Hippocampal formation (tissue), 2 donors: Measurements from ENCODE around the gene HES4.
"Not testable (repeated sequence)": the region's sequence is repeated elsewhere in the genome, so short reads cannot be mapped to it uniquely, and the experiment has no call there.

ENCODE experiments used
- DNase-seq, 2 donors: peaks; one replicate each; lab custom pipeline; 2025; lab: John Stamatoyannopoulos, UW

Gene HES4

GRCh38 chr1:1033731-1034438 is 34.0 kb upstream of the HES4 start:
- DNase-seq: no peak

GRCh38 chr1:1033009-1033587 is 33.2 kb upstream of the HES4 start:
- DNase-seq: peak; percentile 73 to 76

GRCh38 chr1:1032424-1032823 is 32.5 kb upstream of the HES4 start:
- no peak for DNase-seq

GRCh38 chr1:1031659-1032235 is 31.9 kb upstream of the HES4 start:
- DNase-seq: no peak

GRCh38 chr1:1030867-1031658 is 31.2 kb upstream of the HES4 start:
- not testable (repeated sequence) for DNase-seq

GRCh38 chr1:1027791-1028190 is 27.9 kb upstream of the HES4 start:
- no peak for DNase-seq

- DNase-seq: no peak
These were observed 26.9 kb upstream of the HES4 start for GRCh38 chr1:1026599-1027413.

GRCh38 chr1:1025730-1026129 is 25.8 kb upstream of the HES4 start:
- DNase-seq: no peak

- DNase-seq: peak in 1 of 2 donors; percentile 38
These were observed 25.1 kb upstream of the HES4 start for GRCh38 chr1:1024771-1025699.

GRCh38 chr1:1024149-1024770 is 24.4 kb upstream of the HES4 start:
- DNase-seq: no peak

GRCh38 chr1:1023700-1024099 is 23.8 kb upstream of the HES4 start:
- DNase-seq: no peak

- no peak for DNase-seq
These were observed 22.6 kb upstream of the HES4 start for GRCh38 chr1:1022302-1023009.

- DNase-seq: no peak
These were observed 22.0 kb upstream of the HES4 start for GRCh38 chr1:1021920-1022259.

- DNase-seq: peak in 1 of 2 donors; percentile 34
These were observed 21.4 kb upstream of the HES4 start for GRCh38 chr1:1021010-1021919.

GRCh38 chr1:1020415-1021009 is 20.6 kb upstream of the HES4 start:
- DNase-seq: no peak

GRCh38 chr1:1020000-1020404 is 20.1 kb upstream of the HES4 start, which contains the start of gene AGRN:
AGRN (plus strand) TSS chr1:1020120; CDS start chr1:1020173, 53 bp downstream.
- DNase-seq: peak in 1 of 2 donors; percentile 40

GRCh38 chr1:1019122-1019999 is 19.5 kb upstream of the HES4 start:
- peak; percentile 77 to 80 for DNase-seq
